Astrocyte of the cerebellum (primary cell): ENCODE measurements around the gene SCARB2.

Experiments
- DNase-seq: peaks from one replicate; pipeline ENCODE4 v3.0.0-alpha.2; 2011; ENCODE audit warnings: low read depth
- H3K4me3 ChIP-seq: 2 replicates; pipeline ENCODE4 v1.5.1; 2011; ENCODE audit warnings: mild to moderate bottlenecking, low read depth, low read length, moderate library complexity
- CTCF ChIP-seq: IDR thresholded peaks from 2 replicates; pipeline ENCODE4 v1.5.1; 2012; ENCODE audit warnings: low read length, low read depth, moderate library complexity, mild to moderate bottlenecking; ENCODE audit errors: missing control alignments
- in situ Hi-C: cut with HindIII; loops from 2 replicates; pipeline ENCODE4 v1.10.0; 2017; ENCODE audit warnings: low sequenced_read_pairs

The SCARB2 gene

GRCh38 chr4:76210452-76210851 is 3.2 kb downstream of the SCARB2 start:
- TF ChIP-seq CTCF, result no peak
- DNase-seq, result no peak
- H3K4me3 ChIP-seq, result no peak overlapping the region
- in situ Hi-C loops, result no loop called here

- in situ Hi-C loops, result no loop called here
- no peak overlapping the region for H3K4me3 ChIP-seq
- DNase-seq, result no peak
- no peak for TF ChIP-seq CTCF
These were observed 3.7 kb downstream of the SCARB2 start for GRCh38 chr4:76209881-76210280.

- no peak for TF ChIP-seq CTCF
- no peak for DNase-seq
- no peak overlapping the region for H3K4me3 ChIP-seq
- in situ Hi-C loops, result no loop called here
These were observed 5.4 kb downstream of the SCARB2 start for GRCh38 chr4:76208005-76208765.

- TF ChIP-seq CTCF, result no peak
- DNase-seq, result no peak
- H3K4me3 ChIP-seq, result no peak overlapping the region
- in situ Hi-C loops, result no loop called here
These were observed 6.1 kb downstream of the SCARB2 start for GRCh38 chr4:76207549-76207948.

- no peak for TF ChIP-seq CTCF
- in situ Hi-C loops, result no loop called here
- no peak overlapping the region for H3K4me3 ChIP-seq
- no peak for DNase-seq
These were observed 7.2 kb downstream of the SCARB2 start for GRCh38 chr4:76206222-76206942.

- in situ Hi-C loops, result no loop called here
- H3K4me3 ChIP-seq, result no peak overlapping the region
- DNase-seq, result no peak
- no peak for TF ChIP-seq CTCF
These were observed 8.1 kb downstream of the SCARB2 start for GRCh38 chr4:76205476-76205875.
